HepG2 (cell line): ENCODE measurements around the gene MADD. TPM values are rescaled to one million over a fixed set of nuclear protein-coding genes. Genes with fewer than 3 reads are reported as not detected.

Experiments used
- CBX1 ChIP-seq: IDR thresholded peaks from one replicate; pipeline ENCODE4 v1.6.1; 2016; ENCODE audit warnings: antibody characterized with exemption, low read depth
- CEBPB ChIP-seq: IDR thresholded peaks from 2 replicates; pipeline ENCODE4 v1.6.1; 2011; ENCODE audit warnings: low read depth, low read length, improper control_type of control experiment, borderline replicate concordance
- EED ChIP-seq: sonication (generic); formaldehyde crosslinking; IDR thresholded peaks from 2 replicates; pipeline ENCODE4 v1.5.0; 2020; ENCODE audit warnings: mild to moderate bottlenecking, missing genetic modification reagents
- FOXP4 ChIP-seq: sonication (generic); formaldehyde crosslinking; IDR thresholded peaks from 2 replicates; pipeline ENCODE4 v1.4.0; 2020; ENCODE audit warnings: missing genetic modification reagents
- GATAD2A ChIP-seq: IDR thresholded peaks from 2 replicates; pipeline ENCODE4 v1.6.1; 2016
- HMG20A ChIP-seq: IDR thresholded peaks from 2 replicates; pipeline ENCODE4 v1.6.1; 2016; ENCODE audit warnings: borderline replicate concordance
- JARID2 ChIP-seq: sonication (generic); formaldehyde crosslinking; IDR thresholded peaks from 2 replicates; pipeline ENCODE4 v1.8.1; 2023; ENCODE audit warnings: missing genetic modification reagents, inconsistent platforms; ENCODE audit not compliant: insufficient replicate concordance
- MAX ChIP-seq: IDR thresholded peaks from 2 replicates; pipeline ENCODE4 v1.6.1; 2012; ENCODE audit warnings: inconsistent platforms
- MED1 ChIP-seq: sonication (generic); formaldehyde crosslinking; IDR thresholded peaks from 2 replicates; pipeline ENCODE4 v1.4.0; 2020; ENCODE audit warnings: missing genetic modification reagents
- MXI1 ChIP-seq: IDR thresholded peaks from 3 replicates; pipeline ENCODE4 v1.6.1; 2012; ENCODE audit warnings: low read depth, low read length, inconsistent platforms, borderline replicate concordance
- PAX8 ChIP-seq: sonication (generic); formaldehyde crosslinking; IDR thresholded peaks from 2 replicates; pipeline ENCODE4 v1.8.0; 2022; ENCODE audit warnings: mild to moderate bottlenecking, missing genetic modification reagents, borderline replicate concordance
- POLR2A ChIP-seq, 2 experiments: IDR thresholded peaks; 2 replicates each; pipeline ENCODE4 v1.6.1; 2011; ENCODE audit warnings: low read depth in 2 of 2, low read length in 2 of 2, mild to moderate bottlenecking in 1 of 2, moderate library complexity in 1 of 2; ENCODE audit not compliant: insufficient read depth in 1 of 2
- SOX13 ChIP-seq, 3 experiments: fragments of 450-650 bp in 1 of 3; sonication (generic) in 1 of 3; formaldehyde crosslinking in 1 of 3; IDR thresholded peaks in 2 of 3; conservative IDR thresholded peaks in 1 of 3; 2 replicates each; pipeline versions ENCODE4 v1.5.0 to v1.6.1; 2016 to 2020; ENCODE audit warnings: antibody characterized with exemption in 1 of 3, mild to moderate bottlenecking in 1 of 3, missing compliant biosample characterization in 1 of 3, missing genetic modification reagents in 1 of 3, moderate library complexity in 1 of 3
- THAP9 ChIP-seq: sonication (generic); formaldehyde crosslinking; IDR thresholded peaks from 2 replicates; pipeline ENCODE4; 2020; ENCODE audit warnings: missing genetic modification reagents, mild to moderate bottlenecking, borderline replicate concordance
- ZFYVE20 ChIP-seq: sonication (generic); formaldehyde crosslinking; IDR thresholded peaks from 2 replicates; pipeline ENCODE4 v1.8.0; 2023; ENCODE audit warnings: low read depth, mild to moderate bottlenecking, moderate library complexity, missing genetic modification reagents, borderline replicate concordance
- ZNF20 ChIP-seq: sonication (generic); formaldehyde crosslinking; IDR thresholded peaks from 2 replicates; pipeline ENCODE4 v1.4.0; 2020; ENCODE audit warnings: mild to moderate bottlenecking, moderate library complexity, missing genetic modification reagents
- ZNF687 ChIP-seq: sonication (generic); formaldehyde crosslinking; IDR thresholded peaks from 2 replicates; pipeline ENCODE4 v1.5.1; 2020; ENCODE audit warnings: mild to moderate bottlenecking, missing genetic modification reagents, moderate library complexity
- polyA plus RNA-seq, 8 experiments: library from polyadenylated mRNA; depleted of rRNA in 3 of 8; stranded (reverse) in 7 of 8; unstranded in 1 of 8; fragments of >200 nt; fragmentation: Illumina TruSeq in 4 of 8; extraction: Trizol in 4 of 8; gene quantifications; 2 replicates each; pipeline versions ENCODE4 v1.2.1 to v1.2.3, GENCODE V29; 2011 to 2016; ENCODE audit warnings: low read depth in 4 of 8, missing spikeins in 1 of 8, mixed read lengths in 1 of 8; ENCODE audit not compliant: insufficient read depth in 1 of 8
- total RNA-seq, 5 experiments: library from RNA; depleted of rRNA; stranded (reverse); fragments of >200 nt; fragmentation: Illumina TruSeq; extraction: Trizol; gene quantifications; 2 replicates each; pipeline ENCODE4 v1.2.3, GENCODE V29; 2016; ENCODE audit warnings: low read depth in 1 of 5

The MADD gene
- total and polyA plus RNA-seq, 2 of the 13 experiments (the other 11 are each of a cell fraction or from before 2014, with no cell fraction given): 18.0 to 29.2 TPM

GRCh38 chr11:47243454-47243853 is 26.5 kb upstream of the MADD start (continued):
- TF ChIP-seq THAP9 (CRISPR knock-in tag) (no peak), MED1 (no peak), FOXP4 (CRISPR knock-in tag) (peak; percentile 73), CBX1 (no peak), POLR2A (IDR thresholded peaks at IDR 0.05; ENCODE audit: insufficient read depth in 1 of 2, low read depth in 2 of 2, low read length in 2 of 2) (no peak), ZFYVE20 (no peak), ZNF20 (CRISPR knock-in tag) (no peak), MXI1 (peak; percentile 68; the same call in 1 of the 3 replicates), GATAD2A (CRISPR knock-in tag) (peak; percentile 86), ZNF687 (CRISPR knock-in tag) (no peak), SOX13 (IDR thresholded peaks at IDR 0.05) (no peak), SOX13 (CRISPR knock-in tag; conservative IDR thresholded peaks at IDR 0.05 in 1 of 2, IDR thresholded peaks at IDR 0.05 in 1 of 2) (0 out of 4 replicates have a peak, but pooled peaks of 1 of the 2 experiments have one; percentile 33), CEBPB (peak; percentile 91), MAX (peak; percentile 68; the same call in 1 of the 2 replicates), JARID2 (CRISPR knock-in tag) (no peak), HMG20A (peak; percentile 59; the same call in 1 of the 2 replicates), PAX8 (CRISPR knock-in tag) (no peak), EED (CRISPR knock-in tag) (no peak)
